Spleen (tissue), 11 donors: ENCODE measurements around the gene ADD3. TPM values are rescaled to one million over a fixed set of nuclear protein-coding genes. Genes with fewer than 3 reads are reported as not detected.

Source experiments
- DNase-seq: peaks from one replicate; pipeline ENCODE4 v3.0.0-alpha.2; 2020
- H3K27ac ChIP-seq, 8 donors: fragments of 200-600 bp; sonication (generic) in 7 of 8; 1 replicate in 4 of 8; 2 replicates in 4 of 8; pipeline versions ENCODE4 v1.5.0 to v1.8.0; 2016 to 2021; ENCODE audit warnings: inconsistent platforms in 4 of 8, mild to moderate bottlenecking in 4 of 8, moderate library complexity in 1 of 8
- H3K27me3 ChIP-seq, 7 donors: fragments of 200-600 bp; sonication (generic) in 6 of 7; replicated peaks in 1 of 7; 1 replicate in 4 of 7; 2 replicates in 3 of 7; pipeline versions ENCODE4 v1.5.0 to v1.8.0; 2016 to 2021; ENCODE audit warnings: inconsistent platforms in 3 of 7, mild to moderate bottlenecking in 1 of 7
- H3K36me3 ChIP-seq, 6 donors: fragments of 200-600 bp; sonication (generic) in 5 of 6; 1 replicate in 4 of 6; 2 replicates in 2 of 6; pipeline versions ENCODE4 v1.5.0 to v1.8.0; 2016 to 2021; ENCODE audit warnings: inconsistent platforms in 2 of 6
- H3K4me1 ChIP-seq, 6 donors: fragments of 200-600 bp; sonication (generic) in 5 of 6; 1 replicate in 3 of 6; 2 replicates in 3 of 6; pipeline versions ENCODE4 v1.5.0 to v1.8.0; 2016 to 2021; ENCODE audit warnings: inconsistent platforms in 3 of 6
- H3K4me3 ChIP-seq, 8 donors: fragments of 200-600 bp; sonication (generic) in 7 of 8; 1 replicate in 4 of 8; 2 replicates in 4 of 8; pipeline versions ENCODE4 v1.5.0 to v1.8.0; 2016 to 2021; ENCODE audit warnings: inconsistent platforms in 4 of 8, mild to moderate bottlenecking in 4 of 8, moderate library complexity in 2 of 8
- H3K9me3 ChIP-seq, 8 donors: fragments of 200-600 bp; sonication (generic) in 7 of 8; 1 replicate in 4 of 8; 2 replicates in 4 of 8; pipeline versions ENCODE4 v1.5.0 to v1.8.0; 2016 to 2021; ENCODE audit warnings: inconsistent platforms in 4 of 8
- POLR2A ChIP-seq, 3 donors: fragments of 450-650 bp; IDR thresholded peaks; one replicate each; pipeline ENCODE4 v1.5.1; 2017; ENCODE audit warnings: antibody characterized with exemption in 3 of 3, mild to moderate bottlenecking in 1 of 3
- POLR2AphosphoS5 ChIP-seq, 3 donors: sonication (generic); formaldehyde crosslinking; IDR thresholded peaks; one replicate each; pipeline ENCODE4 v1.5.1; 2017; ENCODE audit warnings: antibody characterized with exemption in 3 of 3
- WGBS, 5 donors: extraction: QIAGEN DNeasy Blood & Tissue Kit in 3 of 5; methylation state at CpG; one replicate each; pipeline versions ENCODE4 v1.1.5 to v1.1.7; 2013 to 2018; 5-methylcytosine and 5-hydroxymethylcytosine counted together
- intact Hi-C: fragments of 100-400 bp; cut with DNase I; formaldehyde crosslinking; loops from one replicate; pipeline ENCODE4 v1.15.0; 2023; ENCODE audit warnings: low total_unique reads
- polyA plus RNA-seq, 3 donors: library from polyadenylated mRNA; stranded (reverse); fragments of 200-250 nt; gene quantifications; one replicate each; pipeline ENCODE4 v1.2.1, GENCODE V29; 2013
- total RNA-seq, 7 donors: library from RNA; depleted of rRNA in 3 of 7; stranded (reverse); fragments of >200 nt in 3 of 7; fragmentation: NEBNext Ultra II Directional in 4 of 7; extraction: Animal tissue kit (Norgen Biotek cat#: 25700) in 4 of 7; gene quantifications; one replicate each; pipeline versions ENCODE4 v1.1.0 to v1.2.1, GENCODE V29; 2016 to 2021
- TF ChIP-seq, protein P1 (sequence below), 11 experiments: fragments of 200-600 bp in 7 of 11; fragments of 450-650 bp in 4 of 11; sonication (generic) in 4 of 11; IDR thresholded peaks in 8 of 11; conservative IDR thresholded peaks in 3 of 11; 1 replicate in 7 of 11; 2 replicates in 4 of 11; pipeline versions ENCODE4 v1.4.0 to v1.8.0; 2016 to 2021; ENCODE audit warnings: antibody characterized with exemption in 11 of 11, inconsistent platforms in 4 of 11, mild to moderate bottlenecking in 1 of 11
- donor health status: healthy with polysubstance abuse.
- donor health status: DM: no; HTN: no; CAD: no; lungs with moderate emphysema.
- donor health status: DM: no; HTN: no; CAD: no.
- donor health status: Bipolar disorder and iron deficiency.
- donor health status: healthy.
- donor health status: DM: no; HTN: no; CAD: no.
- donor health status: DM: yes; HTN: yes; CAD: no.

Gene ADD3
- total and polyA plus RNA-seq, 10 donors, result 35.0 to 155 (median 94.9) TPM

DNA sequence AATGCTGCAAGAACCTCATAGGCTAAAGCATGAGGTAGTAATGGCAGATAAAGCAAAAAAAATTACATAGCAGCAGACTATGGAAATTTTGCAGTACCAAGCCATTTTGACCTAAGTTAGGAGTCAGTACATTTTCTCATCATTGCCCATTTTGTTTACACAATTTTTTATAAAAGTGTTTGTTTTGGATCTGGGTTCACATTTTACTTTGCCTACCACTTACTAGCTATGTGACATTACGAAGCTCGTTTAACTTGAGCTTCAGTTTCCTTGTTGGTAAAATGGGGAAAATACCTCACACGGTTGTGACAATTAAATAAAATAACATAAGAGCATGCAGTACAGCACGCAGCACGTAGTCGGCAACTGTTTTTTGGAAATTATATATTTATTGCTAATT lies 99.6 kb downstream of the ADD3 start:
- TF ChIP-seq POLR2A (IDR thresholded peaks at IDR 0.05), result no peak
- no peak for DNase-seq
- Histone ChIP-seq H3K4me3 (no peak overlapping the region), H3K9me3 (no peaks in the 10 kb centered on the region), H3K4me1 (peaks cover 0 to 12% (median 0%) of the 10 kb centered on the region in 6 donors), H3K36me3 (peaks cover 0 to 52% (median 3%) of the 10 kb centered on the region in 6 donors), H3K27me3 (no peaks in the 10 kb centered on the region), H3K27ac (no peak overlapping the region)
- intact Hi-C loops, result no loop called here
- WGBS, 5 donors, result 93 to 99% (median 95%) methylated on average over 6 of the region's 6 CpGs

DNA sequence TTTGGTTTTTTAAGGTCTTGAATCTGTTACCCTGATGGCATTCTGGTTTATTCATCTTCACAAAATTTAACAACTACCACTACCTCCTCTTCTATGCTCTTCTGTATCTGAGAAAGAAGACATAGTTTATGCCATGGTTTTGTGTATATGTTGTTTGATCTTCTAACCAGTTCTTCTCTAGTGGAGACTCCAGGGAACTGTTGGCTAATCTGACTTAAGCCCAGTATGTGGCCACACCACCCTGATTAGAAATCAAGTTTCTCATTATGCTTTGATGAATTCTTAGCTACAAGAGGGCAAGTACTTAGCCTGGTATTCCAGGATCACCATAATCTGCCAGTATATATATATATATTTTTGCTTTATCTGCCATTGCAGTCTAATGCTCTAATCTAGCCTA lies 100.1 kb downstream of the ADD3 start:
- H3K27ac ChIP-seq, result no peak overlapping the region
- H3K9me3 ChIP-seq, result no peaks in the 10 kb centered on the region
- intact Hi-C loops, result no loop called here

DNA sequence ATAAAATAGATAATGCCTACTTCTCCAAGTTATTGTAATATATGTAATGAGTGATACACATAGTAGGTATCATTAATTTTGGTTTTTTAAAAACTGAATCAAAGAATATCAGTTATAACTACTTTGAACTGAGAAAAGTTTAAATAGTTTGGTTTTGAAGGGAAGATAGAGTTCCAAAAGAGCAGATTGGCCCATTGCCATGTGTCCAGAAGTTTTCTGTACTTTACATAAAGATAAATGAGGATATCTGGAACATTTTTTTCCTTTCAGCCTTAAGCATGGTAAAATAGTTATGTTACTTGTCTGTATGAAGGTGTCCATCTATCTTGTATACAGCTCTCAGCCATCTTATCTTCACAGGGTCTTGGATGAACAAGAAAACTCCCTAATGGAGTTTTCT lies 101.7 kb downstream of the ADD3 start:
- H3K9me3 ChIP-seq, result no peaks in the 10 kb centered on the region
- no peak overlapping the region for H3K27ac ChIP-seq
- H3K4me1 ChIP-seq, result peaks cover 0 to 5% (median 0%) of the 10 kb centered on the region in 6 donors
- intact Hi-C loops, result no loop called here
- H3K4me3 ChIP-seq, result no peak overlapping the region
- no peak for TF ChIP-seq POLR2AphosphoS5 (IDR thresholded peaks at IDR 0.05)
- TF ChIP-seq POLR2A (IDR thresholded peaks at IDR 0.05), result no peak
- TF ChIP-seq, protein P1, sequence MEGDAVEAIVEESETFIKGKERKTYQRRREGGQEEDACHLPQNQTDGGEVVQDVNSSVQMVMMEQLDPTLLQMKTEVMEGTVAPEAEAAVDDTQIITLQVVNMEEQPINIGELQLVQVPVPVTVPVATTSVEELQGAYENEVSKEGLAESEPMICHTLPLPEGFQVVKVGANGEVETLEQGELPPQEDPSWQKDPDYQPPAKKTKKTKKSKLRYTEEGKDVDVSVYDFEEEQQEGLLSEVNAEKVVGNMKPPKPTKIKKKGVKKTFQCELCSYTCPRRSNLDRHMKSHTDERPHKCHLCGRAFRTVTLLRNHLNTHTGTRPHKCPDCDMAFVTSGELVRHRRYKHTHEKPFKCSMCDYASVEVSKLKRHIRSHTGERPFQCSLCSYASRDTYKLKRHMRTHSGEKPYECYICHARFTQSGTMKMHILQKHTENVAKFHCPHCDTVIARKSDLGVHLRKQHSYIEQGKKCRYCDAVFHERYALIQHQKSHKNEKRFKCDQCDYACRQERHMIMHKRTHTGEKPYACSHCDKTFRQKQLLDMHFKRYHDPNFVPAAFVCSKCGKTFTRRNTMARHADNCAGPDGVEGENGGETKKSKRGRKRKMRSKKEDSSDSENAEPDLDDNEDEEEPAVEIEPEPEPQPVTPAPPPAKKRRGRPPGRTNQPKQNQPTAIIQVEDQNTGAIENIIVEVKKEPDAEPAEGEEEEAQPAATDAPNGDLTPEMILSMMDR (IDR thresholded peaks at IDR 0.05 in 8 of 11, conservative IDR thresholded peaks at IDR 0.05 in 3 of 11), result no peak
- H3K36me3 ChIP-seq, result peaks cover 0 to 60% (median 22%) of the 10 kb centered on the region in 6 donors
- H3K27me3 ChIP-seq, result no peaks in the 10 kb centered on the region
- no peak for DNase-seq

More for the DNA sequence above, 100.1 kb downstream of the ADD3 start:
- Histone ChIP-seq H3K4me1 (peaks cover 0 to 12% (median 0%) of the 10 kb centered on the region in 6 donors), H3K27me3 (no peaks in the 10 kb centered on the region), H3K36me3 (peaks cover 0 to 57% (median 7%) of the 10 kb centered on the region in 6 donors), H3K4me3 (no peak overlapping the region)
- no peak for DNase-seq
- TF ChIP-seq POLR2A (IDR thresholded peaks at IDR 0.05) (no peak), POLR2AphosphoS5 (IDR thresholded peaks at IDR 0.05) (no peak)
- TF ChIP-seq, protein P1 (IDR thresholded peaks at IDR 0.05 in 8 of 11, conservative IDR thresholded peaks at IDR 0.05 in 3 of 11), result no peak

DNA sequence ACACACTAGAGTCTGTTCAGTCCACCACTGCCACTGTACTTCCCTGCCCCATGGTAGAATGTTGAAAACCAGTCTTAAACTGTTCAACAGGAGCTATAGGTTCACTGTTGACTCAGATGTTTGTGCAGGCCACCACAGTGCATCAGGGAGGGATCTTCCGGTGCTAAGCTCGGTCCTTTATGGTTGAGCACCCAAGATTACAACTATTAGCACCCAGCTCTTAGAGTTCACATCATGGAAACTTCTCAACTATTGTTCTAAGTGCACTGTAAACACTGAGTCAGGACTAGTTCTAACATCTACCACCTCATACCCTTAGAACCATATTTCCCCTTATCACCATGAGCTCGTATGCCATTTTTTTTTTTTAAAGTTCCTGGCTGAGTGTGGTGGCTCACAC lies 102.6 kb downstream of the ADD3 start:
- DNase-seq, result no peak
- H3K27ac ChIP-seq, result no peak overlapping the region
- intact Hi-C loops, result no loop called here
- no peaks in the 10 kb centered on the region for H3K27me3 ChIP-seq
- no peak for TF ChIP-seq POLR2A (IDR thresholded peaks at IDR 0.05)
- TF ChIP-seq, protein P1 (IDR thresholded peaks at IDR 0.05 in 8 of 11, conservative IDR thresholded peaks at IDR 0.05 in 3 of 11), result no peak
- no peak for TF ChIP-seq POLR2AphosphoS5 (IDR thresholded peaks at IDR 0.05)
- 83 to 90% (median 87%) methylated on average over 3 of the region's 3 CpGs for WGBS, 5 donors
- H3K4me1 ChIP-seq, result peaks cover 0 to 5% (median 0%) of the 10 kb centered on the region in 6 donors
- H3K9me3 ChIP-seq, result no peaks in the 10 kb centered on the region
- H3K36me3 ChIP-seq, result peaks cover 0 to 69% (median 29%) of the 10 kb centered on the region in 6 donors
- H3K4me3 ChIP-seq, result no peak overlapping the region
